WTC11 (cell line): ENCODE results near the gene FLYWCH2. TPM values are rescaled to one million over a fixed set of nuclear protein-coding genes. Genes with fewer than 3 reads are reported as not detected.
A peak's percentile ranks its signal among the peaks of the same experiment; 100 is the strongest.

ENCODE experiments used
- ATAC-seq: fragments of 200-7000 bp; cut with Tn5 transposase; 2 replicates; pipeline ENCODE4 v1.10.0; 2021; ENCODE audit warnings: mild to moderate bottlenecking, moderate library complexity
- CTCF ChIA-PET: fragments of 300-600 bp; sonication (Branson Sonifier 250); formaldehyde crosslinking; loops from one replicate; lab custom pipeline; 2021; ENCODE audit warnings: antibody characterized with exemption; lab: Charles Lee
- POLR2A ChIA-PET: fragments of 350-600 bp; sonication (Branson Sonifier 250); formaldehyde crosslinking; loops from one replicate; lab custom pipeline; 2021; ENCODE audit warnings: antibody characterized with exemption; lab: Charles Lee
- DNase-seq: peaks from one replicate; pipeline ENCODE4 v3.0.0; 2021; ENCODE audit warnings: low spot score
- H3K27ac Mint-ChIP-seq: 2 replicates; pipeline ENCODE4 v1.8.0; 2021; ENCODE audit warnings: mixed read lengths
- H3K27me3 Mint-ChIP-seq: 2 replicates; pipeline ENCODE4 v1.8.0; 2021; ENCODE audit warnings: low read depth, mild to moderate bottlenecking, moderate library complexity, mixed read lengths
- H3K36me3 Mint-ChIP-seq: 2 replicates; pipeline ENCODE4 v1.8.0; 2021; ENCODE audit warnings: mixed read lengths
- H3K4me1 Mint-ChIP-seq: 2 replicates; pipeline ENCODE4 v1.8.0; 2022; ENCODE audit warnings: mixed read lengths
- H3K4me3 Mint-ChIP-seq: 2 replicates; pipeline ENCODE4 v1.8.0; 2021; ENCODE audit warnings: mild to moderate bottlenecking, moderate library complexity, mixed read lengths
- H3K9me3 Mint-ChIP-seq: 2 replicates; pipeline ENCODE4 v1.8.0; 2021; ENCODE audit warnings: mixed read lengths
- CREM ChIP-seq: sonication (generic); formaldehyde crosslinking; IDR thresholded peaks from 2 replicates; pipeline ENCODE4 v1.8.1; 2022; ENCODE audit warnings: mild to moderate bottlenecking, missing genetic modification reagents, moderate library complexity
- ELF4 ChIP-seq: sonication (generic); formaldehyde crosslinking; IDR thresholded peaks from 2 replicates; pipeline ENCODE4 v1.8.1; 2022; ENCODE audit warnings: low read depth, mild to moderate bottlenecking, moderate library complexity, missing genetic modification reagents
- ESRRA ChIP-seq: sonication (generic); formaldehyde crosslinking; IDR thresholded peaks from 2 replicates; pipeline ENCODE4 v1.8.1; 2022; ENCODE audit warnings: mild to moderate bottlenecking, missing genetic modification reagents, borderline replicate concordance
- ETV6 ChIP-seq: sonication (generic); formaldehyde crosslinking; IDR thresholded peaks from 2 replicates; pipeline ENCODE4 v1.8.1; 2022; ENCODE audit warnings: mild to moderate bottlenecking, missing genetic modification reagents
- FOXK1 ChIP-seq: sonication (generic); formaldehyde crosslinking; IDR thresholded peaks from 2 replicates; pipeline ENCODE4 v1.8.0; 2022; ENCODE audit warnings: mild to moderate bottlenecking, moderate library complexity, missing genetic modification reagents
- GABPB1 ChIP-seq: sonication (generic); formaldehyde crosslinking; IDR thresholded peaks from 2 replicates; pipeline ENCODE4 v1.8.1; 2023; ENCODE audit warnings: mild to moderate bottlenecking, missing genetic modification reagents
- IRF2 ChIP-seq: sonication (generic); formaldehyde crosslinking; IDR thresholded peaks from 2 replicates; pipeline ENCODE4 v1.8.0; 2022; ENCODE audit warnings: low read depth, missing genetic modification reagents, borderline replicate concordance
- MYBL2 ChIP-seq: sonication (generic); formaldehyde crosslinking; IDR thresholded peaks from 2 replicates; pipeline ENCODE4 v1.8.1; 2023; ENCODE audit warnings: mild to moderate bottlenecking, moderate library complexity, missing genetic modification reagents
- NFYB ChIP-seq: sonication (generic); formaldehyde crosslinking; conservative IDR thresholded peaks from 2 replicates; pipeline ENCODE4 v1.8.0; 2022; ENCODE audit warnings: low read depth, missing genetic modification reagents
- NR2C2 ChIP-seq: sonication (generic); formaldehyde crosslinking; IDR thresholded peaks from 2 replicates; pipeline ENCODE4 v1.8.0; 2022; ENCODE audit warnings: mild to moderate bottlenecking, missing genetic modification reagents
- PRRX2 ChIP-seq: fragments of 250-450 bp; sonication (Bioruptor Pico); IDR thresholded peaks from 2 replicates; pipeline ENCODE4 v1.8.0; 2021; ENCODE audit warnings: mild to moderate bottlenecking
- SP1 ChIP-seq: sonication (generic); formaldehyde crosslinking; conservative IDR thresholded peaks from 2 replicates; pipeline ENCODE4 v1.8.1; 2022; ENCODE audit warnings: missing genetic modification reagents
- TP53 ChIP-seq: sonication (generic); formaldehyde crosslinking; IDR thresholded peaks from 2 replicates; pipeline ENCODE4 v1.8.1; 2023; ENCODE audit warnings: mild to moderate bottlenecking, missing genetic modification reagents
- total RNA-seq: library from RNA; stranded (reverse); gene quantifications from 3 replicates; pipeline ENCODE4 v1.2.3, GENCODE V29; 2021
- TF ChIP-seq, protein P1 (sequence below): fragments of 250-450 bp; sonication (Bioruptor Pico); IDR thresholded peaks from 2 replicates; pipeline ENCODE4 v1.9.0; 2021; ENCODE audit warnings: moderate library complexity, mild to moderate bottlenecking, inconsistent platforms, borderline replicate concordance
- TF ChIP-seq, protein P2 (sequence below): sonication (generic); formaldehyde crosslinking; IDR thresholded peaks from 2 replicates; pipeline ENCODE4 v1.8.1; 2023; ENCODE audit warnings: mild to moderate bottlenecking, missing genetic modification reagents, moderate library complexity
- TF ChIP-seq, protein P3 (sequence below): sonication (generic); formaldehyde crosslinking; IDR thresholded peaks from 2 replicates; pipeline ENCODE4 v1.8.0; 2023; ENCODE audit warnings: missing genetic modification reagents, mild to moderate bottlenecking, borderline replicate concordance
- TF ChIP-seq, protein P4 (sequence below): fragments of 250-450 bp; sonication (Bioruptor Pico); IDR thresholded peaks from 2 replicates; pipeline ENCODE4 v1.9.0; 2021; ENCODE audit warnings: mild to moderate bottlenecking
- TF ChIP-seq, protein P5 (sequence below): sonication (generic); formaldehyde crosslinking; IDR thresholded peaks from 2 replicates; pipeline ENCODE4 v1.8.0; 2022; ENCODE audit warnings: mild to moderate bottlenecking, missing genetic modification reagents
- TF ChIP-seq, protein P6 (sequence below): sonication (generic); formaldehyde crosslinking; IDR thresholded peaks from 2 replicates; pipeline ENCODE4 v1.8.1; 2022; ENCODE audit warnings: mild to moderate bottlenecking, moderate library complexity, missing genetic modification reagents

Gene FLYWCH2
- total RNA-seq, 1 experiment from 2014 or later = 20.7 TPM

DNA sequence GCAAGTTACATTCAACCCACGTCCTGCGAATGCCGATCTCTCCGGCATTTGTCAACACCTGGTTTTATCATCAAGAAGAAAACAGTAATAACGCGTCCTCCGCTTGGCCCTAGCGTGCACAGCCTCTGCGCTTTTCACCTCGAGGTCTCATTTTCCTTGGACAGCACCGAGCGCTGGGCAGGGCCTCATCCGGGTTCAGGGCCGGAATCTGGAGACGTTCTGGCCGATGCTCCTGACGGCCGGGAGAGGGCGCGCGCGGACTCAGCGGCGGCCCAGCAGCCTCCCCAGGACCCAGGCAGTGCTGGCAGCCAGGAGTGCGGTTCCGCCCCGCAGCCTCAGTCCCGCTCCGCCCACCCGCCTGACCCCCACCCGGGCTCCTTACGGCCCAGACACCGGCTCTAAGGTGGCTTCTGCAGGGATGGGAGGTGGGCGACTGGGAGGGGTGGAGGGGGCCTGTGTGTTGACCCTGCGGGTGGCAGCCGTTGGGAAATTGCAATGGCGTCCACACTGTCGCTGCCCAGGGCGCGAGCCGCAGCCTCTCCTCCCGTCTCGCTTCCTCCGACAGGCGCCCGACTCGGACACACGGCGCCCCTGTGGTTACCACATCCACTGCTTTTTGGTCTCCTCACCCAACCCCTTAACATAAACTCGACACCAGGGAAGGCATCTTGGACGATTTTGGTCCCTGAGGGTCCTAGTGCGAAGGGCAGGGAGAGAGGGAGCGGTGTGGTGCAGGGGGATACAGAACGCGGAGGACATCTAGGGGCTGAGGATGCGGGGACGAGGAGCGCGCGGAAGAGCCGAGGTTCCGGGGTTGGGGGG lies 21.3 kb downstream of the FLYWCH2 start (continued):
- TF ChIP-seq, protein P1, sequence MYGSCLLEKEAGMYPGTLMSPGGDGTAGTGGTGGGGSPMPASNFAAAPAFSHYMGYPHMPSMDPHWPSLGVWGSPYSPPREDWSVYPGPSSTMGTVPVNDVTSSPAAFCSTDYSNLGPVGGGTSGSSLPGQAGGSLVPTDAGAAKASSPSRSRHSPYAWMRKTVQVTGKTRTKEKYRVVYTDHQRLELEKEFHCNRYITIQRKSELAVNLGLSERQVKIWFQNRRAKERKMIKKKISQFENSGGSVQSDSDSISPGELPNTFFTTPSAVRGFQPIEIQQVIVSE (CRISPR knock-in tag) = no peak

DNA sequence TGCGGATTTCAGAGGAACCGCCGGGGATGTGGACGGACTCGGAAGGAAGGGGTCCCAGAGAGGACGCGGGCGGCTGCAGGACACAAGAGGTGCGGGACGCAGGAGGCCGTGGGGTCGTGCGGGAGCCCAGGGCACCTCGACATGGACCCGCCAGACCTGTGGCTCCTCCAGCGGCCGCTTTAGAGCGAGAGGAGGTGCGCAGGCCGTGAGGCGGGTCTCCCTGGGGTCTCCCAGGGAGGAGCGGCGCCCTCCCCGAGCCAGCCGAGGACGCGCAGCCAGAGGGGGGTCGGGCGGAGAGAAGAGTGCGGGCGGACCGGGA lies 21.9 kb downstream of the FLYWCH2 start:
- peaks cover 10% of the 10 kb centered on the region for H3K9me3 Mint-ChIP-seq
- H3K27ac Mint-ChIP-seq = no peak overlapping the region
- ATAC-seq (no peak; the same call in 1 of the 2 replicates), DNase-seq (no peak)
- ChIA-PET POLR2A (interaction anchor here (0.6 to 1.0 kb wide), 2 partner anchors 122 to 1722 kb away, joined by 3 read pairs; no protein-coding TSS in a partner anchor), CTCF (interaction anchor here (1.0 to 3.5 kb wide), 10 partner anchors 13 to 107 kb away, joined by 3 to 35 read pairs (median 4); partner anchors contain the start of genes FLYWCH2, PRSS21, PRSS22 and PRSS41)
- H3K27me3 Mint-ChIP-seq = peaks cover 13% of the 10 kb centered on the region
- no peaks in the 10 kb centered on the region for H3K36me3 Mint-ChIP-seq
- H3K4me1 Mint-ChIP-seq = peaks cover 17% of the 10 kb centered on the region
- TF ChIP-seq NR2C2 = no peak
- TF ChIP-seq, protein P2, sequence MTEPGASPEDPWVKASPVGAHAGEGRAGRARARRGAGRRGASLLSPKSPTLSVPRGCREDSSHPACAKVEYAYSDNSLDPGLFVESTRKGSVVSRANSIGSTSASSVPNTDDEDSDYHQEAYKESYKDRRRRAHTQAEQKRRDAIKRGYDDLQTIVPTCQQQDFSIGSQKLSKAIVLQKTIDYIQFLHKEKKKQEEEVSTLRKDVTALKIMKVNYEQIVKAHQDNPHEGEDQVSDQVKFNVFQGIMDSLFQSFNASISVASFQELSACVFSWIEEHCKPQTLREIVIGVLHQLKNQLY = no peak
- TF ChIP-seq, protein P3, sequence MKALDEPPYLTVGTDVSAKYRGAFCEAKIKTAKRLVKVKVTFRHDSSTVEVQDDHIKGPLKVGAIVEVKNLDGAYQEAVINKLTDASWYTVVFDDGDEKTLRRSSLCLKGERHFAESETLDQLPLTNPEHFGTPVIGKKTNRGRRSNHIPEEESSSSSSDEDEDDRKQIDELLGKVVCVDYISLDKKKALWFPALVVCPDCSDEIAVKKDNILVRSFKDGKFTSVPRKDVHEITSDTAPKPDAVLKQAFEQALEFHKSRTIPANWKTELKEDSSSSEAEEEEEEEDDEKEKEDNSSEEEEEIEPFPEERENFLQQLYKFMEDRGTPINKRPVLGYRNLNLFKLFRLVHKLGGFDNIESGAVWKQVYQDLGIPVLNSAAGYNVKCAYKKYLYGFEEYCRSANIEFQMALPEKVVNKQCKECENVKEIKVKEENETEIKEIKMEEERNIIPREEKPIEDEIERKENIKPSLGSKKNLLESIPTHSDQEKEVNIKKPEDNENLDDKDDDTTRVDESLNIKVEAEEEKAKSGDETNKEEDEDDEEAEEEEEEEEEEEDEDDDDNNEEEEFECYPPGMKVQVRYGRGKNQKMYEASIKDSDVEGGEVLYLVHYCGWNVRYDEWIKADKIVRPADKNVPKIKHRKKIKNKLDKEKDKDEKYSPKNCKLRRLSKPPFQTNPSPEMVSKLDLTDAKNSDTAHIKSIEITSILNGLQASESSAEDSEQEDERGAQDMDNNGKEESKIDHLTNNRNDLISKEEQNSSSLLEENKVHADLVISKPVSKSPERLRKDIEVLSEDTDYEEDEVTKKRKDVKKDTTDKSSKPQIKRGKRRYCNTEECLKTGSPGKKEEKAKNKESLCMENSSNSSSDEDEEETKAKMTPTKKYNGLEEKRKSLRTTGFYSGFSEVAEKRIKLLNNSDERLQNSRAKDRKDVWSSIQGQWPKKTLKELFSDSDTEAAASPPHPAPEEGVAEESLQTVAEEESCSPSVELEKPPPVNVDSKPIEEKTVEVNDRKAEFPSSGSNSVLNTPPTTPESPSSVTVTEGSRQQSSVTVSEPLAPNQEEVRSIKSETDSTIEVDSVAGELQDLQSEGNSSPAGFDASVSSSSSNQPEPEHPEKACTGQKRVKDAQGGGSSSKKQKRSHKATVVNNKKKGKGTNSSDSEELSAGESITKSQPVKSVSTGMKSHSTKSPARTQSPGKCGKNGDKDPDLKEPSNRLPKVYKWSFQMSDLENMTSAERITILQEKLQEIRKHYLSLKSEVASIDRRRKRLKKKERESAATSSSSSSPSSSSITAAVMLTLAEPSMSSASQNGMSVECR (CRISPR knock-in tag) = peak; percentile 55; the same call in 1 of the 2 replicates
- no peak for TF ChIP-seq IRF2 (CRISPR knock-in tag)
- TF ChIP-seq, protein P4, sequence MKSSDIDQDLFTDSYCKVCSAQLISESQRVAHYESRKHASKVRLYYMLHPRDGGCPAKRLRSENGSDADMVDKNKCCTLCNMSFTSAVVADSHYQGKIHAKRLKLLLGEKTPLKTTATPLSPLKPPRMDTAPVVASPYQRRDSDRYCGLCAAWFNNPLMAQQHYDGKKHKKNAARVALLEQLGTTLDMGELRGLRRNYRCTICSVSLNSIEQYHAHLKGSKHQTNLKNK (CRISPR knock-in tag) = no peak
- H3K4me3 Mint-ChIP-seq = peak overlapping the region; percentile 97

DNA sequence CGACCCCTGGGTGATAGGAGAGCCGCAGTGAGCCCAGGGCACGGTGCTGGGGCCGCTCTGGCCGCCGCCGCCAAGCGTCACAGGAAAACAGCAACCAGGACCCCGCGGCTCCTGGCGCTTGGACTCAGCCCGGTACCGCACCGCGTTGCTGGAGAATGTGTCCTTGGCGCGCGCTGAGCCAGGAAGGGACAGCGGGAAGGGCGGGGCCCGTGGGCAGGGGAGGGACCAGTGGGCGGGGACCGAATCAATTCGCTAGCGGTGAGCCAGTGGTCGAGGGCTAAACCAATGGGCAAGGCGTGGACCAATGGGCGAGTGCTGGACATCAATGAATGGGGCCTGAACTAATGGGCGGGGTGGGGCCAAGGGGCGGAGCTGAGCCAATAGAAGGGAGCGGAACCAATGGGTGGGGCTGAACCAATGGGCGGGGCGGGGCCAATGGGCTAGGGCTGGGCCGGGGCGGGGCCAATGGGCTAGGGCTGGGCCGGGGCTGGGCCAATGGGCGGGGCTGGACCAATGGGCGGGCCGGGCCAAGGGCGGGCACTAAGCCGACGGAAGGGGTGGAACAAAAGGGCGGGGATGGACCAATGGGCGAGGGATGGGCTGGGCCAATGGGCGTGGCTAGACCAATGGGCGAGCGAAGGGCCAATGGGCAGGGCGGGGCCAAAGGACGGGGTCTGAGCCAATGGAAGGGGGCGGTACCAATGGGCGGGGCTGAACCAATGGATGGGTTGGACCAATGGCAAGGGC lies 22.4 kb downstream of the FLYWCH2 start:
- ChIA-PET CTCF (interaction anchor here (0.6 to 3.5 kb wide), 18 partner anchors 13 to 107 kb away, joined by 3 to 35 read pairs (median 4); partner anchors contain the start of genes FLYWCH2, KREMEN2, PRSS21 and PRSS22), POLR2A (interaction anchor here (0.6 to 1.4 kb wide), 5 partner anchors 22 to 1721 kb away, joined by 3 to 13 read pairs (median 3); partner anchors contain the start of gene FLYWCH2)
- no peak for TF ChIP-seq TP53 (CRISPR knock-in tag)
- TF ChIP-seq CREM (CRISPR knock-in tag) = 0 out of 2 replicates have a peak, but pooled peaks have one; percentile 38
- TF ChIP-seq, protein P5, sequence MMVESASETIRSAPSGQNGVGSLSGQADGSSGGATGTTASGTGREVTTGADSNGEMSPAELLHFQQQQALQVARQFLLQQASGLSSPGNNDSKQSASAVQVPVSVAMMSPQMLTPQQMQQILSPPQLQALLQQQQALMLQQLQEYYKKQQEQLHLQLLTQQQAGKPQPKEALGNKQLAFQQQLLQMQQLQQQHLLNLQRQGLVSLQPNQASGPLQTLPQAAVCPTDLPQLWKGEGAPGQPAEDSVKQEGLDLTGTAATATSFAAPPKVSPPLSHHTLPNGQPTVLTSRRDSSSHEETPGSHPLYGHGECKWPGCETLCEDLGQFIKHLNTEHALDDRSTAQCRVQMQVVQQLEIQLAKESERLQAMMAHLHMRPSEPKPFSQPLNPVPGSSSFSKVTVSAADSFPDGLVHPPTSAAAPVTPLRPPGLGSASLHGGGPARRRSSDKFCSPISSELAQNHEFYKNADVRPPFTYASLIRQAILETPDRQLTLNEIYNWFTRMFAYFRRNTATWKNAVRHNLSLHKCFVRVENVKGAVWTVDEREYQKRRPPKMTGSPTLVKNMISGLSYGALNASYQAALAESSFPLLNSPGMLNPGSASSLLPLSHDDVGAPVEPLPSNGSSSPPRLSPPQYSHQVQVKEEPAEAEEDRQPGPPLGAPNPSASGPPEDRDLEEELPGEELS (CRISPR knock-in tag) = peak; percentile 44; the same call in 1 of the 2 replicates
- 0 out of 2 replicates have a peak, but pooled peaks have one; percentile 39 for TF ChIP-seq ESRRA
- TF ChIP-seq ELF4 (CRISPR knock-in tag) = no peak
- TF ChIP-seq PRRX2 (CRISPR knock-in tag) = no peak
- TF ChIP-seq NFYB (CRISPR knock-in tag) = peak; percentile 89
- TF ChIP-seq, protein P4 (CRISPR knock-in tag) = no peak
- TF ChIP-seq, protein P6, sequence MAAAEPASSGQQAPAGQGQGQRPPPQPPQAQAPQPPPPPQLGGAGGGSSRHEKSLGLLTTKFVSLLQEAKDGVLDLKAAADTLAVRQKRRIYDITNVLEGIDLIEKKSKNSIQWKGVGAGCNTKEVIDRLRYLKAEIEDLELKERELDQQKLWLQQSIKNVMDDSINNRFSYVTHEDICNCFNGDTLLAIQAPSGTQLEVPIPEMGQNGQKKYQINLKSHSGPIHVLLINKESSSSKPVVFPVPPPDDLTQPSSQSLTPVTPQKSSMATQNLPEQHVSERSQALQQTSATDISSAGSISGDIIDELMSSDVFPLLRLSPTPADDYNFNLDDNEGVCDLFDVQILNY (CRISPR knock-in tag) = peak; percentile 88; the same call in 1 of the 2 replicates
- peak; percentile 69 for TF ChIP-seq FOXK1 (CRISPR knock-in tag)
- TF ChIP-seq ETV6 (CRISPR knock-in tag) = peak; percentile 72
- no peak for TF ChIP-seq MYBL2 (CRISPR knock-in tag)
- peak; percentile 95 for TF ChIP-seq SP1 (CRISPR knock-in tag)
- TF ChIP-seq GABPB1 (CRISPR knock-in tag) = peak; percentile 56; the same call in 1 of the 2 replicates
- Mint-ChIP-seq H3K36me3 (no peaks in the 10 kb centered on the region), H3K4me1 (peaks cover 17% of the 10 kb centered on the region), H3K27ac (no peak overlapping the region), H3K9me3 (peaks cover 10% of the 10 kb centered on the region), H3K27me3 (peaks cover 15% of the 10 kb centered on the region), H3K4me3 (peak overlapping the region; percentile 97)
- ATAC-seq (peak; percentile 82), DNase-seq (peak; percentile 100)
